HG03469 (cell line): ENCODE results near the gene ACYP1.
A peak's percentile ranks its signal among the peaks of the same experiment; 100 is the strongest.

Experiments
- ATAC-seq: cut with Tn5 transposase; IDR thresholded peaks from one replicate; pipeline ENCODE4 v1.9.1; 2021; ENCODE audit warnings: mild to moderate bottlenecking, moderate library complexity, moderate number of reproducible peaks; ENCODE audit not compliant: unreplicated experiment

Gene ACYP1

DNA sequence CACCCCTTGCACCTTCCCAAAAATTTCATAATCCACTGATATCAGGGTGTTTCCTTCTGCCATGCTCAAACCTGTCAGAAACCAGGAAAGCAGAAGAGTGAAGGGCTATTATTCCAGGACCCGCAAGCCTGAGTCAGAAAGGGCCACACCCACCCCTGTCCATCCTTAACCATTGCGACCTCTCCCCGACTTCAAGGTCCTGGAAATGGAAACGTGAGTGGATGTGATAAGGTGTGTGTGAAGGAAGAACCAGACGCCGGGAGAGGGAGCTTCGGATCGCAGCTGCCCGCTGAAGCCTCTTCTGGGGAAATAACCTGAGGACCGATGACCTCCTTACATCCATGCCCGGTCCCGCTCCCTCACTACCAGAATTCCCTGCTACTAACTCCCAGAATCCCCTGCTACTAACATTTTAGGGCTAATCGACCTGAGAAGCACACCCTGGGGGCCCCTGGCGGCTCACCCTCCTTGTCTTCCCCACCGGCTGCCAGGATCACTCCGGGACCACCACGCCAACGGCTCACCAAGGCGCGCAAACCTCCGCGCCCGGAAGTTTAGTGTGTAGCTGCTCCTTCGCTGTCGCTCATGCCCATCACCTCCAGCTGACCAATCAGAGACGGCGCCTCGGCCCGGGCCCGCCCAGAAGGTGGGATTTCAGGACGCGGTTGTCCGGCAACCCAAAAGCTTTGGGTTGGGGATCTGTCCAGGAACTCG lies at the start of gene ACYP1:
Gene ACYP1 (minus strand): TSS at position 534 of the 714 bp plus-strand sequence. CDS start 471 bp downstream, at position 63.
- ATAC-seq: peak; percentile 90

DNA sequence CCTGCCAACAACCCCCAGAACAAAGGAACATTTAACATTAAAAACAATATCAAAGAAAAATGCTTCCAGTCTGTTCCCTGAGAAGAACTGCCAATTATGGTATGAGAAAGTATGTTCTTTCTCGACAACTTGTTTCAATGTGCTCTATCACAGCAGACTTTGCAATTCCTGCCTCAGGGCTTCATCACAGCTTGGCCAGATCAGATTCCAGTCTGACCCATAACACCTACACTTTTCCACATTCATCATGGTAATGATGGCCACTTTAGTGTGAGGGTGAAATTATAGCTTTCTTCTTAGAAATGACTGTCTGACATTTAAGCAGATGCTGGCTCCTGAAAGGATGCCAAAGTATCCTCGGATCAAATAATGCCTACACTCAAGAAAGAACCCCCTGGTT lies 46.1 kb upstream of the ACYP1 start:
- no peak for ATAC-seq

DNA sequence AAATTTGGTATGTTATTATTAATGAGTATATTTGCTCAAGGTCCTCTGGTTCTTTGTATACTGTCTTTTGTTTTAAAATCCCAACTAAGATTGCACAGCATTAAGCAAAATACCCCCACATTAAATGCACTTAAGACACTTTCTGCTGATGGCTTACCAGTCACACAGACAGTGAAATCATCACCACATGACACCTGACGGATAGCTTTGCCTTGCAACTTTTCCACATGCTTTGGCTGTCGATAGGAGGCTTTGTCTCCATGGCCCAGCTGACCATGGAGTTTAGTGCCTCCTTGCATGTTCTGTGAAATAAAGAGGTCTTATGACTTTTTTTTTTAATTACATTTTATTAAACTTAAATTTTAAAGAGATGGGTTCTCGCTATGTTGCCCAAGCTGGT lies 43.4 kb upstream of the ACYP1 start:
- ATAC-seq: no peak

DNA sequence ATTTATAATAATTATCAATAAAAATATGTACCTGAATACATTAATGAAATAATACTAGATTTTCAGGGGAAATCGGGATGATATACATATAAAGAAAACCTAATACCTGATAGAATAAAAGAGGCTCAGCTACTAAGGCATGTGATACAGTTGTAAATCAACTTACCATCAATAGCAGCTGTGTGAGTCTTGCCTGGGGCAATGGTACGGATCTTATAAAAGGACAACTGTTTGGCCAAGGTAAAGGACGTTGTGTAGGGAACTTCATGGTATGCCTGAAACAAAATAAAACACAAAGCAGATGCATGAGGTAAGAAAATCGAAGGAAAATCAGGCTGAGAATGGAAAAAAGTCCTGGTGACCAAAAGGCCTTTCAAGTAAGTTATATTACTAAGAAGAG lies 37.7 kb upstream of the ACYP1 start:
- no peak for ATAC-seq

DNA sequence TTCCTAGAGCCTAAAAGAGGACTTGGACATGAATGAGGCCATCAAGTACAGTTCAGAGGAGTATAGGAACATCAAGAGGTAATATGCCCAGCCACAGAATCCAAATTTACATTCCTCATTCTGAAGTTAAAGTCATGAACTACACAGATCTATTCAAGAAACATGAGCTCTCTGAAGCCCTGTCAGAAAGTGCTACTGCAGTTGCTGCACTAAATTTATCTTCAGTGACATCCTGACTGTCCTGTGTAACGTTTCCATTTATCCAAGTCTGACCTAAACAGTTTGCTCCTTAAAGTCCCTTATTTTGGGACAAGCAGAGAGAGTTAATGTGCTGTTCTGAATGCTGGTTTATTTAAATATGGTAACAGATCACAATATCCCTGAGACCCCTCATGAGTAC lies 34.9 kb upstream of the ACYP1 start:
- no peak for ATAC-seq

DNA sequence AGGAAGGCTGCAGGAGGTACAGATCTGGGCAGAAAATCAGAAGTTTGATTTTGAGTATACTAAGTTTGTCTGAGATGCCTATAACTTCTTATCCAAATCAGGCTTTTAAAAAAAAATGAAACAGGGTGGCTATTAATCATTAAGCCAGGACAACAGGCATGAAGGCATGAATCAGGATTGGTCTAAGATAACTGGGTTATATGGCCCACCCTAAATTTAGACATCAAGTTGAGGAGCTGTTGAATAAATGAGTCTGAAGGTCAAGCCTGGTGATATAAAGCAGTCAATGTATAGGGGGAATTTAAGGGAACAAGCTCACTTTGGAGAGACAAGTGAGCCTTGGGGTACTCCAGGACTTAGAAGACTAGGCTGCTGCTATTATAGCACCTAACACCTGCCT lies 34.4 kb upstream of the ACYP1 start:
- no peak for ATAC-seq

DNA sequence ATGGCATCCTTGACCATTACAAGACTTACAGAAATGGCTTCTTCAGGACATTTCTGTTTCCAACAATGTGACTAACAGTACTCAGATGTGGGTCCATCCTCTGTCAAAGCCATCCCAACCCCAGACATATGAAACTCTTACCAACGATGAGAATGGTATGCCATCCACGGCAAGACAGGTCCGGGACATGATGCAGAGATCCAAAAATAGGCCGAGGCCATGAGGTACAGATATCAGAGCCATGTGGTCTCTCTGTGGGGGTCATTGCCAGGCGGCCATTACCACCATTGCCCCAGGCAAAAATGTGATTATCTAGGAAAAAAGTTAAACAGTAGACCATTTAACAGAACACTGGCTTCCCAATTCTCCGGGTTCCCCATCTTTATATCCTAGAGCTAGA lies 33.1 kb upstream of the ACYP1 start:
- no peak for ATAC-seq

DNA sequence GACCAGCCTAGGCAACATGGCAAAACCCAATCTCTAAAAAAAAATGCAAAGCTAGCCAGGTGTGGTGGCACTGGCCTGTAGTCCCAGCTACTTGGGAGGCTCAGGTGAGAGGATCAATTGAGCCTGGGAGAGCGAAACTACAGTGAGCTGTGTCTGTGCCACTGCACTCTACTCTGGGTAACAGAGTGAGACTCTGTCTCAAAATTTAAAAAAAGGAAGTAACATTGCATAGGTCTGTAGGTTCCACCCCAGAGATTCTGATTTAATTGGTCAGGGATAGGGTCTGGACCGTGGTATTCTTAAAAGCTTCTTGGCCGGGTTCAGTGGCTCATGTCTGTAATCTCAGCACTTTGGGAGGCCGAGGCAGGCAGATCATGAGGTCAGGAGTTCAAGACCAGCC lies 31.9 kb upstream of the ACYP1 start:
- no peak for ATAC-seq

DNA sequence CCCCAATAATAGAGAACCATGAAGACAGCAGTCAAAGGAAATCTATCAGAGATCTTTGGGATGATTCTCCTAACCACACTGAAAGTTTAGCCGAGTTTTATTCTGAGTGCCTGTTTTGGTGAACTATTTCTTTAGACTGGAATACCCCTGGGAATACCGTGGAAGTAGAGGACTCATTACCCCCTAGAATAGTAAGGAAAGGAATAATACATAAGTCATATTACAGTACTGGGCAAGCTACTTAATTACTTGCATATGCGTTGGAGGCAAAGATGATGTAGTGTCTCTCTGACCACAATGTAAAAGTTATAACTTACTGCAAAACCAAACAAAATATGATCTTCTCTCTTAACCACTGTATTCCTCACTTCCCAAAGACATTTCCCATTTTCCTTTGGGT lies 31.1 kb upstream of the ACYP1 start:
- no peak for ATAC-seq

DNA sequence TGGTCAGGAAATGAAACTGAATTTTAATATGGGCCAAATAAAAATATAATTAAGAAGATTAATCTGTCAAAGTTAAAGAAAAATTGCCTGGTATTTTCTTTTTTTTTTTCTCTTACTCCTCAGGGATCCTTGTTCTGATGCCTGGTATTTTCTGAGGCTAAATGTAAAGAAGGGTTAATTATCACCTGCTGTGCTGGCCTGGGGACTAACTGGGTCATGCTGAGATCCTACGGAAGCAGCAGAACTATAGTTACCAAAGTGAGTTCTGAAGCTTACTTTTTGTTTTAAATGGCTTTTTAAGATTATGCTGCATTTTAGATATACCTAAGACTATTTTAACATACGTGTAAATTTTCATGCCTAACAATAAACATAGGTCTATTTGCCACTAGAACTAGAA lies 28.9 kb upstream of the ACYP1 start:
- ATAC-seq: no peak

DNA sequence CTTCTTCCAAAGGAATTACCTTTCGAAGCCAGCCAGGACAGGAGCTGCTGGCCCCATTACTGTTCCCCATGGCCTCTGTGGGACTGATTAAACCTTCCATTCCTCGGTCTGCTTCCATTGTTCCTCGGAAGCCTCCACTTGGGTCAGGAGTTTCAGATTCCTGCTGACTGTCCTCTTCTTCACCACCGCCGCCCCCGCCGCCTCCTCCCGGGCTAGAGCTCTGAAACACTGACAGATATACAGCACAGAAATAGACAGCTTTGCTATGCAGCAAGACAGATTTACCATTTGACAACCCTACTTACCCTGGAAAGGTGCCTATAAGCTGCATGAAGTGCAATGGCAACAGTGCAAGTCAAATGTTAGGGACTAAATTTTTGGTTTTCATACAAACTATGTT lies 27.4 kb upstream of the ACYP1 start:
- no peak for ATAC-seq

DNA sequence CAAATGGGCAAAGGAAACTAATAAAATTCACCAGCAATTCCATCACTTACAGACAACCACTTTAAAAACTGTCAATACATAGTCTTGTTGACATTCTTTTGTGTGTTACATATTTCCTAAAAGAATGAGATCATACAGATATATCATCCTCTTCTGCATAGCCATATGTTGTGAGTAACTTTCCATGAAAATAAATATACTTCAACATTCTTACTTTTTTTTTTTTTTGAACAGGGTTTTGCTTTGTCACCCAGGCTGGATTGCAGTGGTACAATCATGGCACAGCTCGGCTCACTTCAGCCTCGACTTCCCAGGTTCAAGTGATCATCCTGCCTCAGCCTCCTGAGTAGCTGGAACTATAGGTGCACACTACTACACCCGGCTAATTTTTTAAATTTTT lies 26.5 kb upstream of the ACYP1 start:
- no peak for ATAC-seq

DNA sequence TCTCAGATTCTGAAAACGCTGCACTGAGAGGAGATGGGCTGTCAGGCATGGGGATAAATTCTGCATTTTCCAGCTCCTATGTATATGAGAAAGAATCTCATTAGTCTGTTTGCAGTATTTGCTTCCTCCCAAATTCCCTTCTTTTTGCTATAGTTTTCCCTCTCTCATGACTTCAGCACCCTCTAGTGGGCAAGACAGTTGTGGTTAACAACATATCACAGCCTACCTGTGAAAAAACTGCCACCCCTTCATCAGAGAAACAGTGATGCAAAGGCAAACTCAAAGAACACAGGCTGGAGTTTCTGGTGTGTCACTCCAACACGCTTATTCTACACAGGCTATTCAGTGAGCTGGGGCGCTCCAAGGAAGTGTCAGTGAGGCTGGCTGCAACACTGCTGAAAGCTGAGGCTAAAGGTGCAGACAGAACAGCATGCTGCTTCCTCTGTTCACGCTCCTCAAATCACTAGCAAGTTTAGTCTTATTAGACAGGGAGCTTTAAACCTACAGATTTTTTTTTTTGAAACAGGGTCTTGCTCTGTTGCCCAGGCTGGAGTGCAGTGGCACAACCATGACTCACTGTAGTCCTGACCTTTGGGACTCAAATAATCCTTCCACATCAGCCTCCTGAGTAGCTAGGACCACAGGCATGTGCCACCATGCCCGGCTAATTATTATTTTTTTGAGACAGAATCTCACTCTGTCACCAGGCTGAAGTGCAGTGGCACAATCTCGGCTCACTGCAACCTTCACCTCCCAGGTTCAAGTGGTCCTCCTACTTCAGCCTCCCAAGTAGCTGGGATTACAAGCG lies 24.9 kb upstream of the ACYP1 start:
- ATAC-seq: no peak

DNA sequence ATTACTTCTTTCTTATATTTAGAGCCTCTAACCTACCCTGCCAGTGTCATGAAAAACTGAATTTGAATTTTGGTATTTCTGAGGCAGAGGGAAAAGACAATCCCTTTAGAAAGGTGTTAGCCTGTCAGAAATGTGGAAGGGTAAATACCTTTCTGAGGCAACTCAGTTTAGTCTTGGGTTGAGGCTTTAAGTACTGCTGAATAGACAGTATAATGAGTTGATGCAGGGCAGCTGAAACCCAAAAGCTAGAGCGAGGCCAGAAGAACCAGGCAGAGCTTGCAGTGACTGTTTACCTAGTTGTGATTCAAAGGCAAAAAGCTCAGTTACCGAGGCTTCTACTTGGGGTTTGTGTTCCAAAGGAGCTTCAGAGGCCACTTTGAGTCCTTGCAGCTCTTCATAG lies 24.3 kb upstream of the ACYP1 start:
- ATAC-seq: no peak

DNA sequence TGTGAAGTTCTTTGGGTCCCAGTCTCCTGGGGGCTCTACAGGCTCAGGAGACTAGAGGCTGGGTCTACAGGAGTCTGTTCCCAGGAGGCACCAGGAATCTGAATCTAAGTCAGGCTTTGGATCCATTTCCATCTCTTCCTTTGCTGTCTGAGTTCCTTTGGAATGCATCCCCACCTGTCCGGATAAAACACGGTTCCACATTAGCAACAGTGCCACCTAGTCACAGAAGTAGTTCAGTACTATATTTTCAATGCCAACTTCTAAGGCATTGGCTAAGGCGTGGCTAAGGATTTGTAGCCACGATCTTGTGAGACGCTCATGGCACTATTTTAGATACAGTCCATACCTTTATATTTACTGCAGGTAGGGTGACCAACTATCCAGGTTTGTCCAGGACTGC lies 20.7 kb upstream of the ACYP1 start:
- ATAC-seq: no peak

DNA sequence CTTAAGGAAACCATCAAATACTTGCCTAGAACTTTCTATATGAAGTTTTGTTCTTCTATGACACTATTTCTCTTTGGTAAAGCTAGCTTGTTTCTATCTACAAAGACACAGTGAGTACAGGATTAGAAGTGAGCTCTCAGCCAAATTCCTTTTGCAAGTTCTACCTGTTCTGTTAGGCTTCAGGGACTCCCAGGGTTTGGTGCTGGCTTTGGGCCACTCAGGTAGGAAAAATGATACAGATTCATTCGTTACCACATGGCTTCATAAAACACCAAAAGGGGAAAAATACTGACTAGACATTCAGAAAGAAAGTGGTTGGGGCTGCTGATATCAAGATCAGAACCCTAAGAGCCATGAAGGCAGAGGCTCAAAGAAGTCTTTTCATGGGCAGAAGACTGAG lies 19.4 kb upstream of the ACYP1 start:
- no peak for ATAC-seq

DNA sequence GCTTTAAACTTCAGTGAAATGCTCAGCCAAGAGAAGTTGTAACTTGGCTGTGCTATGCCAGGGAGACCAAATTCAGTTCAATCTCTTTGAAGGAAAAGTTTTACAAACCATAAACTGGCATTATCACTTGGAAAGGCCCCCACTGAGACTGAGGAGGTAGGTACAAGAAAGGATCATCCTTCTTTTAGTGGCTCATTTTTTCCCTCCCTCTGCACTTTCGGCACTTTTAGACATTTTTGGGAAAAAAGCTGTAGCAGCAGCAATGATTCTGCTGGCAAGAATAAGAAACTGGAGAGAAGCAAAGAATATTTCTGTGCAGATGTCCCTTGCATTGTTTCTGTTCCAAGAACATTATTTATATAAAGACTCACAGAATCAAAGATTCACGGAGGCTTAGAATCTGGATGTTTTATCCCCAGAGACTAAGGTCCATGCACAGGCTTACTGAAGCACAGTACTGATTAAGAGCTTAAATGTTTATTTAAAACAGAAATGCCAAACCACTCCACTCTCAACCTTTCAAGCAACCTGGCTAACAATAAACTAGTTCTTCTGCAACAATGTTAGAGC lies 17.9 kb upstream of the ACYP1 start:
- no peak for ATAC-seq

DNA sequence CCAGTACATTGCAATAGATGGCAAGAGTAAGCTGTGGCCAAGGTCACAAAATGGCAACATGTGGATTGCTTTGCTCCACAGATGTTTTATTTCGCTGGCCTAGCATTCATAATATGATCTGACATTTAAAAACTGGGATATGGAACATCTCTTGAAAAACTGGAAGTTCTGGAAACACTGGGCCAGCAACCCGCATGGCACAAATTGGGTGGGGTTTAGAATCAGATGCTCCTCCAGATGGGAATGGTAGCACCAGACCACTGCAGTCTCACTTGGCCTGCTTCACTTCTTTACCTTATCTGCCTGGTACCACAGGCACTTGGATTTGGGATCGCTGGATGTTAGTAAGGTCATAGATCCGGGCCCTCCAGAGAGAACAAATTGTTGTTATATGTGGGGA lies 15.7 kb upstream of the ACYP1 start:
- ATAC-seq: no peak

DNA sequence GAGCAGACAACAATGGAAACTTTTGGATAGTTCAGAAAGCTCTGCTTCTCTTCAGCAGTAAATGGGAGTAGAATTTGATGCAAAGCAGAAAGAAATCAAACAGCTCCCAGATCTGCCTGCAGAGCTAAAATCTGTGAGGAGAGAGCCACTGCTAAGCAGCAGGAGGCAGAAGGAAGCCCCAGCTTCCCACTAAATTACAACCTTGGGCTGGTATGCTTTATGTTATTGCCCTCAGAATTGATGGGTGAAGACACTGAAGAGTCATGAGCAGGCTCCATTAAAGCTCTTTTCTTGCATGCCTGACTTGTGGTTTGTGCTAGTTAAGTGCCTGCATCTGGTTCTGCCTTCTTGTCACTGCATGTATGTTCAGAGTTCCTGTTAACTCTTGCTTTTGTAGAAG lies 14.0 kb upstream of the ACYP1 start:
- ATAC-seq: no peak

DNA sequence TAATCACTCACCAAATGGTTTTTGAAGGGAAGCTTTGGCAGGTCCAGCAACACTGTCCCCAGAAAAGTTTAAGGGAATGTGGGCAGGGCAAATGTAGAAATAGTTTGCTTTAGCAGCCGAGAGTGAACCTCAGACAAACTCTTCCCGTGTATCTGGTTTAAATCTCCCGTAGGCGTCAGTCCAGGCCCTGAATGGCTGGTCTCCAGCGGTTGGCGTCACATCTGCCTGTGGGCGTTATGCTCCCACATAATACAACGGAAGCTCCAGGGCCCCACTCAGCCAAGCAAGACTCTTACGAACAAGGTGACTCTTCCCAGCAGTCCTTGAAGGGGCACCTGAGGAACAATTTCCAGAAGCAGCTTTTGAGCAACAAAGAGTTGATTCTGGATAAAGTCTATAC lies 6.6 kb upstream of the ACYP1 start:
- no peak for ATAC-seq

DNA sequence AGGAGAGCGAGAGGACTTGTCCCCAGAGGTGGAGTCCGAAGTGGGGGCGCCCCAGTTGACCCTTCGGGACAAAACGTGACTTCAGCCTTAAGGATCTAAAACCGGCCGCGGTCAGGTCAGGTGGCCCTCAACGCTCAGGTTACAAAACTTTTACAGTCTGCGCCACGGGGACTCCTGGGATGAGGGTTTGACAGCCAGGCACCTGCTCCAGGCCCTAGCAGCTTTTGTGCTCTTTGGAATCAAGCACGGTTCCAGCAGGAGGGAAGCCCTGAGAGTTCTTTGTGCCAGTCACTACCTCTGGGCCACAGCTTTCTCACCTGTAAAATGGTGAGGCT lies 6.0 kb upstream of the ACYP1 start:
- ATAC-seq: no peak

DNA sequence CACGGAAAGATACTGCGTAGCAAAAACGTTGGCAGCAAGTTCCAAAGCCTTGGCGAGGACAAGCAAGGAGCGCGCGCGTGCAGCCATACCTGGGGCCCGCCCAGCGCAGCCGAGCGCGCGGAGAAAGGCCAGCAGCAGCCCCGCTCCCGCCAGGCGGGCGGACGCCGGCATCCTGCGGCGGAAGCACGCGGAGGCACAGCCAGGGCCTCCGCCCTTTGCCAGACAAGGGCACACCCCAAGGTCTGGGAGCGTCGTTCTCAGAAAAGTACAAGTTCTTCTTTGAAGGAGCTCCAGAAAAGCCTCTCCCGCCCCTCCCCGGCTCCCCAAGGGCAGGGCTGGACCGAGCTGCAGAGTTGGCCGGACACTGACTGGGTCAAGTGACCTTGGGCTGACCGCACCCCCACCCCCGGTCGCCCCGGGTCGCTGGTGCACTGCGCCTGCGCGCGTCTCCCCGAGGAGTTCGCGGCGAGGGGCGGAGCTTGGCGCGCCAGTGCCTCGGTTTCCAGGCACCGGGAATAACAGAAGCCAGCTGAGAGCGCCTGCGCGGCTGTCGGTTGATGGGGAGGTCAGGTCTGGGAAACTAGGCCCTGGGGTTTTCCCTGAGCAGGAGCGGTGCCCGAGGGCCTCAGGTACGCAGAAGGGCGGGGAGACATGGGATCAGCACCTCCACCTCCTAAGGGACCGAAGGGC lies 5.4 kb upstream of the ACYP1 start, which contains the start of gene ZC2HC1C:
Gene ZC2HC1C (plus strand): TSS at position 521 of the 690 bp plus-strand sequence. CDS start 933 bp downstream, outside the sequence.
- ATAC-seq: peak; percentile 48
